Fibroblast of mammary gland (primary cell): ENCODE measurements around the gene SUV39H2.
"Not testable (repeated sequence)": the region's sequence is repeated elsewhere in the genome, so short reads cannot be mapped to it uniquely, and the experiment has no call there.

Source experiments
- DNase-seq: peaks from one replicate; pipeline ENCODE4 v3.0.0-alpha.2; 2010; ENCODE audit warnings: low read depth
- H3K4me3 ChIP-seq: 2 replicates; pipeline ENCODE4 v1.5.1; 2011; ENCODE audit warnings: low read depth, mild to moderate bottlenecking, low read length, moderate library complexity; ENCODE audit not compliant: control insufficient read depth
- CTCF ChIP-seq: conservative IDR thresholded peaks from 2 replicates; pipeline ENCODE4 v1.5.1; 2011; ENCODE audit warnings: low read depth, low read length, inconsistent platforms; ENCODE audit not compliant: control insufficient read depth, insufficient read depth

The SUV39H2 gene

GRCh38 chr10:14889318-14889717 lies 10.7 kb downstream of the SUV39H2 start:
- DNase-seq: peak; percentile 26
- no peak overlapping the region for H3K4me3 ChIP-seq
- peak; percentile 35 for TF ChIP-seq CTCF

GRCh38 chr10:14891151-14891550 lies 12.5 kb downstream of the SUV39H2 start:
- TF ChIP-seq CTCF: no peak
- no peak for DNase-seq
- H3K4me3 ChIP-seq: no peak overlapping the region

GRCh38 chr10:14904316-14904732 lies 25.7 kb downstream of the SUV39H2 start:
- peak; percentile 42 for DNase-seq
- peak; percentile 58 for TF ChIP-seq CTCF
- H3K4me3 ChIP-seq: no peak overlapping the region

GRCh38 chr10:14904864-14905263 lies 26.2 kb downstream of the SUV39H2 start:
- DNase-seq: no peak
- no peak overlapping the region for H3K4me3 ChIP-seq
- TF ChIP-seq CTCF: no peak

GRCh38 chr10:14905890-14906289 lies 27.2 kb downstream of the SUV39H2 start:
- no peak for DNase-seq
- no peak for TF ChIP-seq CTCF
- H3K4me3 ChIP-seq: no peak overlapping the region

GRCh38 chr10:14906765-14907164 lies 28.1 kb downstream of the SUV39H2 start:
- H3K4me3 ChIP-seq: no peak overlapping the region
- DNase-seq: no peak
- TF ChIP-seq CTCF: no peak

- not testable (repeated sequence) for DNase-seq, H3K4me3 ChIP-seq
These were observed 28.9 kb downstream of the SUV39H2 start for GRCh38 chr10:14907591-14907990.
